ENCODE data around the gene PHF23.

Gene PHF23

DNA sequence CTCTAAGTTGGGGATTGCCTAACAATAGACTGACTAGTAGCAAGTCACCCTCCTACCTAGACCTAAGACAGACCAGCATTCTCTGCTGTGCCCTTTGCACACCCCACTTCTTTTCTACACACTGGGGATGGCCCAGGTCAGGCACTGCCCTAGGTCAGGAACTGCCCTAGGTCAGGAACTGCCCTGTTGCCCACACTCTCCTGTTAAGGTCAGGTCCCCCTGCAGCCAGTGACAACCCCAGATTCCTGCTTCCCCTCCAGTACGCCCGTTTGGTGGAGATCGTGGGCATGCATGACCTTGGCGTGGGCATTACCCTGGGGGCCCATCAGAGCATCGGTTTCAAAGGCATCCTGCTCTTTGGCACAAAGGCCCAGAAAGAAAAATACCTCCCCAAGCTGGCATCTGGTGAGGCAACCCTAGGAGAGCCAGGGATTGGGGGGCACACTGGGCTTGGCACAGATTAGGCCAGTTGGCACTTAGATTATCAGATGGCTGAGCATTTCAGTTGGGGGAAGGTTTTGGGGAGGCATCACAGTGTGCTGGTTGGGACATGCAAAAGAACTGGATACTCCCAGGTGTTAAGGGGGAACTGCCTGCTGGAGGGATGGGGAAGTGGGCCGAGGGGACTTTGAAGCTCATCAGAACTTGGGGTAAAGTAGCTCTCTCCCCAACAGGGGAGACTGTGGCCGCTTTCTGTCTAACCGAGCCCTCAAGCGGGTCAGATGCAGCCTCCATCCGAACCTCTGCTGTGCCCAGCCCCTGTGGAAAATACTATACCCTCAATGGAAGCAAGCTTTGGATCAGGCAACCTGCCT is 17.8 kb downstream of the PHF23 start:
- H3K27ac ChIP-seq (replicated peaks), result no peak overlapping the region
- no peaks in the 10 kb centered on the region for H3K27me3 ChIP-seq (ENCODE audit: insufficient read depth, poor library complexity, severe bottlenecking)
- DNase-seq (ENCODE audit: low read depth in 1 of 2, low spot score in 1 of 2), result no peak
- TF ChIP-seq, protein P1, sequence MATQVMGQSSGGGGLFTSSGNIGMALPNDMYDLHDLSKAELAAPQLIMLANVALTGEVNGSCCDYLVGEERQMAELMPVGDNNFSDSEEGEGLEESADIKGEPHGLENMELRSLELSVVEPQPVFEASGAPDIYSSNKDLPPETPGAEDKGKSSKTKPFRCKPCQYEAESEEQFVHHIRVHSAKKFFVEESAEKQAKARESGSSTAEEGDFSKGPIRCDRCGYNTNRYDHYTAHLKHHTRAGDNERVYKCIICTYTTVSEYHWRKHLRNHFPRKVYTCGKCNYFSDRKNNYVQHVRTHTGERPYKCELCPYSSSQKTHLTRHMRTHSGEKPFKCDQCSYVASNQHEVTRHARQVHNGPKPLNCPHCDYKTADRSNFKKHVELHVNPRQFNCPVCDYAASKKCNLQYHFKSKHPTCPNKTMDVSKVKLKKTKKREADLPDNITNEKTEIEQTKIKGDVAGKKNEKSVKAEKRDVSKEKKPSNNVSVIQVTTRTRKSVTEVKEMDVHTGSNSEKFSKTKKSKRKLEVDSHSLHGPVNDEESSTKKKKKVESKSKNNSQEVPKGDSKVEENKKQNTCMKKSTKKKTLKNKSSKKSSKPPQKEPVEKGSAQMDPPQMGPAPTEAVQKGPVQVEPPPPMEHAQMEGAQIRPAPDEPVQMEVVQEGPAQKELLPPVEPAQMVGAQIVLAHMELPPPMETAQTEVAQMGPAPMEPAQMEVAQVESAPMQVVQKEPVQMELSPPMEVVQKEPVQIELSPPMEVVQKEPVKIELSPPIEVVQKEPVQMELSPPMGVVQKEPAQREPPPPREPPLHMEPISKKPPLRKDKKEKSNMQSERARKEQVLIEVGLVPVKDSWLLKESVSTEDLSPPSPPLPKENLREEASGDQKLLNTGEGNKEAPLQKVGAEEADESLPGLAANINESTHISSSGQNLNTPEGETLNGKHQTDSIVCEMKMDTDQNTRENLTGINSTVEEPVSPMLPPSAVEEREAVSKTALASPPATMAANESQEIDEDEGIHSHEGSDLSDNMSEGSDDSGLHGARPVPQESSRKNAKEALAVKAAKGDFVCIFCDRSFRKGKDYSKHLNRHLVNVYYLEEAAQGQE (IDR thresholded peaks at IDR 0.05; ENCODE audit: insufficient replicate concordance, low read depth), result no peak
- no peak for TF ChIP-seq GABPA (IDR thresholded peaks at IDR 0.05; ENCODE audit: low read depth)
- TF ChIP-seq POLR2AphosphoS5 (IDR thresholded peaks at IDR 0.05; ENCODE audit: low read depth), result no peak
- TF ChIP-seq CTCF (IDR thresholded peaks at IDR 0.05; ENCODE audit: insufficient read depth, low read length), result no peak
- TF ChIP-seq SPI1 (IDR thresholded peaks at IDR 0.05; ENCODE audit: borderline replicate concordance, low read depth), result no peak
- H3K4me3 ChIP-seq (replicated peaks; ENCODE audit: insufficient read depth, low read length), result no peak overlapping the region

GRCh38 chr17:7220593-7221277 is 18.5 kb downstream of the PHF23 start:
- Histone ChIP-seq H3K27me3 (ENCODE audit: insufficient read depth, poor library complexity, severe bottlenecking) (no peaks in the 10 kb centered on the region), H3K27ac (replicated peaks) (peak overlapping the region; percentile 63), H3K4me3 (replicated peaks; ENCODE audit: insufficient read depth, low read length) (peak overlapping the region; percentile 60)
- peak in 1 of 2 experiments; percentile 61 for DNase-seq (ENCODE audit: low read depth in 1 of 2, low spot score in 1 of 2)
- peak; percentile 17 for TF ChIP-seq CTCF (IDR thresholded peaks at IDR 0.05; ENCODE audit: insufficient read depth, low read length)
- TF ChIP-seq SPI1 (IDR thresholded peaks at IDR 0.05; ENCODE audit: borderline replicate concordance, low read depth), result no peak

GRCh38 chr17:7219812-7220592 is 19.3 kb downstream of the PHF23 start, which contains the start of the genes ACADVL and DLG4:
ACADVL (plus strand) TSS chr17:7219938; CDS start chr17:7219985, 47 bp downstream.
DLG4 (minus strand) TSS chr17:7219836.
- peak within 1 kb of the TSS; percentile 63 for H3K27ac ChIP-seq (replicated peaks)
- H3K27me3 ChIP-seq (ENCODE audit: insufficient read depth, poor library complexity, severe bottlenecking), result no peaks in the 10 kb centered on the region
- H3K4me3 ChIP-seq (replicated peaks; ENCODE audit: insufficient read depth, low read length), result peak within 1 kb of the TSS; percentile 60
- TF ChIP-seq GABPA (IDR thresholded peaks at IDR 0.05; ENCODE audit: low read depth) (no peak), CTCF (IDR thresholded peaks at IDR 0.05; ENCODE audit: insufficient read depth, low read length) (no peak), POLR2AphosphoS5 (IDR thresholded peaks at IDR 0.05; ENCODE audit: low read depth) (no peak), SPI1 (IDR thresholded peaks at IDR 0.05; ENCODE audit: borderline replicate concordance, low read depth) (peak; percentile 20; the same call in 1 of the 2 replicates)
- TF ChIP-seq, protein P1 (IDR thresholded peaks at IDR 0.05; ENCODE audit: insufficient replicate concordance, low read depth), result no peak
- peak in 1 of 2 experiments; percentile 63 for DNase-seq (ENCODE audit: low read depth in 1 of 2, low spot score in 1 of 2)
